Limb (tissue), 2 donors: Measurements from ENCODE around the gene RAP1GDS1.
"Not testable (repeated sequence)": the region's sequence is repeated elsewhere in the genome, so short reads cannot be mapped to it uniquely, and the experiment has no call there.

Source experiments
- DNase-seq, 2 donors: peaks; one replicate each; pipeline ENCODE4 v3.0.0-alpha.2; 2016; ENCODE audit errors: extremely low spot score in 2 of 2

Gene RAP1GDS1

DNA sequence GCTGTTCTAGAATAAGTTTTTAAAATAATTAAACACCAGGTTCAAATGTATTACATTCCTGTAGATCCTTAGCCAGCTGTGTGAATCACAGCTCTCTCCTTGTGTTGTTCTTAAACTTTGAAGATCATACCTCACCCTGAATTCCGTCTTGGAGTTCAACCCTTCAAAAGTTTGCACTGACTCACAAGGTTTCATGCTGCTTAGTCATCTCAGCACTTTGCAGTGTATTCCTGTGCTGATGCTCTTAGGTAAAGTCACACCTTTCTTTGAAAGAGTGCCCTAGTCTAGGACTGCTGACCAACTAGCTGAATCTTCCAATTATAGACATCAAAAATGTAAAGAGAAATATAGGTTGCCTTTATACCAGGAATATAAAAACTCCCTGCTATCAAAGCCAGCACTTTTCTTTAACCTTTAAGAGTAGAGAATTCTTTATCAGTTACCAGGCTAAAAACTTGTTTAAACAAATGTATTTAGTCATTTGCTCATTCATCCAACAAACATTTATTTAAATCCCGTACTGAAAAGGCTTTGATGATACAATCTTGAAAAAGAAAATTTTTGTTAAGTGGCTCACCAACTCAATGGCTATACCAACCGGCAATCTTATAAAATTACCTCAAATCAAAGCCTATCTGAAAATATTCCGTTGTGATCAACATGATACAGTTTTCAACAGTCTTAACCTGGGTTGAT, 169.7 kb downstream of the RAP1GDS1 start:
- DNase-seq, result no peak

DNA sequence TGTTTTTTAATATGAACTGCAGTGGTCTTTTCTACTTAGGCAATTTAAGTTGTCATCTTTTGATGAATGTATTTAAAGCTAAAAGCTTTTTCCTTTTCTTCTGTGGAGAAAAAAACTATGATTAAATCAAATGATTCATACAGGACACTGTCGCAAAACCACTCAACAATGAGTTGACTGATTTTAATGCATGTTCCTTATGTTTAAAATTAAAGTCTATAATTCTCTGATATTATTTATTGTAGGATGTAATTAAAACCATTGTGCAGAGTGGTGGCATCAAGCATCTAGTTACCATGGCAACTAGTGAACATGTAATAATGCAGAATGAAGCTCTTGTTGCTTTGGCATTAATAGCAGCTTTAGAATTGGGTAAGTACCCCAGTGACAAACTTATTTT, 172.5 kb downstream of the RAP1GDS1 start:
- DNase-seq, result no peak

DNA sequence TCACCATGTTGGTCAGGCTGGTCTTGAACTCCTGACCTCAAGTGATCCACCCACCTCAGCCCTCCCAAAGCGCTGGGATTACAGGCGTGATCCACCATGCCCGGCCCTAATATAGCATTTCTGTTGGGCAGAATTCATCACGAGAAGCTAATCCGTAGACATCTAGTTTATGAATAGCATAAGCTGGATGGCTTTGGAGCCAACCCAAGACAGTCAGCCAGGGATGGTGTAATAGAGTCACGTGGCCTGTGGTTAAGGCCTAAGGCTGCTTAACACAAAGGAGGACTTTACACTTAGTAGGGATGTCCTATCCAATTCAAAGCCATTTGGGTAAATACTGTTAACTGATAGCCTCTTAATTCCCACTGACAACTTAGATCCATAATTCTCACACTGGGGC, 173.6 kb downstream of the RAP1GDS1 start:
- no peak for DNase-seq

DNA sequence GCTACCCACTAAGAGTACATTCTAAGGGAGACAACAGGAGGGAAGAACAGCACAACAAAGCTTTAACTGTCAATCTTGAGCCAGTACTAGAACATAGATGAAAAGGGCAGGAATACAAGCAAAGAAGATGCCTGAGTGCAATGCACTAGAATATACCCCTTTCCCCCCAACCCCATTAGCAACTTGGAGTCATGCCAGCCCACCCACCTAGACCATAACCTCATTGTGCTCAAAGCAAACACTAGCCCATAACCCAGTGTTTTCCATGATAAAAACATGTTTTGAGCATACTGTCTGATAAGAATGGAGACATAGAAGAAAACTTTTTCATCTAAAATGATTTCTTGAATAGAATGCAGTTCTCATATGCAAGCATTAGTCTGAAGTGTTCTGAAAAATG, 183.2 kb downstream of the RAP1GDS1 start:
- no peak for DNase-seq

DNA sequence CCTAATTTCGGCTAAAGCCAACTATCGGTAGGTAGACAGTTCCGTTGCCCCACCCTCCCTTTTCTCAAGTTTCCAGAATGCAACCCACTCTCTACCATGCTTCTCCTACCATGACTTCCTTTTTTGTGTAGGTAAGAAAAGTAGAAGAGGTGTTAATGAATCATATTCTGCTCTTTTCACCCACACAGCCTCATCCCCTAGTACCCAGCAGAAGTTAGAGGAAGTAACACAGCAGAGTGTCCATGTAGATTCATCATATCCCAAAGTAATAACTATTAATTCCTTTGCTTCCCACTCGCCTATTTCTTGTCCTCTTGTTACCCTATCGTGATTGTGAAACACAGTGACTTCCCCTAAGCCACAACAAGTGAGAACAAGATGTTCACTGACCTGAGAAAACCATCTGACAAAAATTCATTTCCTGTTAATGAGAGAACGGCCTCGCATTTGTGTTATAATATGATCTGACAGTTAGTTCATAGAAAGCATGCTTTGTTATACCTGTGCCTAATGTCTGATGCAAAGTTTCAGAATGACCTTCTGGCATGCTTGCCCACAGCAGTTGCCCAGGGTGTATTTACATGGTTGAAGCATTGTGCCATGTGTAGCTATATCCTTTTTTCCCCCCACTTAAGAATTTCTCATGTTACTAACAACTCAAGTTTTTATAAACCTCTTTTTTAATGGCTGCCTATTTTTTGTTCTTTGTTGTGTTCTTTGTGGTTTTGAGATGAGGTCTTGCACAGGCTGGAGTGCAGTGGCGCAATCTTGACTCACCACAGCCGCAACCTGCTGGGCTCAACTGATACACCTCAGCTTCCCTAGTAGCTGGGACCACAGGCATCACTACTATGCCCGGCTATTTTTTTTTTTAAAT, 185.6 kb downstream of the RAP1GDS1 start:
- DNase-seq, result no peak

DNA sequence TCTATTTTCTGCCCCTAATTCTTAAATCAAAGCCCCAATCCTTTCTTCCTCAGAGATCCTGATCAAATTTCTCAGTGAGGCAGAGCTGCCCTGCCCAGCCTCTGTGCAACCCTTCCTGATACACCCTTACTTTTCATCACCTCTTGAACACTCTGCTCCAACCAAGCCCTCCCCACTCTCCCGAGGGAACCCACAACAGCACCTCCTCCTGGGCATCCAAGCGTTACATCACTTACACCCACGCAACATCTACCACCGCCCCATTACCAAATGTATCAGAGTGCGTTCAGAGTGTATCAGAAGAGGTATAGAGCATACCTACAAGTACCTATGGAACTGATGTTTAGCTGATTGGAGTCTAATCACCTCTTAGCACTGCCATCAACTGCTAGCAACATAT, 186.5 kb downstream of the RAP1GDS1 start:
- no peak for DNase-seq

DNA sequence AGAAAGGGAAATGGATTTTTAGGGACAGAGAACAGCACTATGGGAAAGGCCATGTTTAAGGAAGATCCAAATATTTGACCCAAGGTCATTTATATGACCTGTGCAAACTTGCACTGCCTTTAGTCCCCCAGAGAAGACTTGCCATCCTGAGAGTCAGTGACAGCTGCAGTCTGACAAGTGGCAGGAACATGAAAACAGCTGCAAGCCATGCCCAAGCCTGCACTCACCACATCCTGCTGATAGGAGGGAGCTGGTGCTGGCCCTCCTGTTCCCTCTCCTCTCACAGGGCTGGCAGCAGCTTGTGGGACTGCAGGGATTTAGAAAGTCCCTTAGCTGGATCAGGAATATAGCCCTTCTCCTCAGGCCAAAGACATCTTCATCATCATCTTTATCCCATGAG, 187.7 kb downstream of the RAP1GDS1 start:
- DNase-seq, result peak; percentile 38 to 45

DNA sequence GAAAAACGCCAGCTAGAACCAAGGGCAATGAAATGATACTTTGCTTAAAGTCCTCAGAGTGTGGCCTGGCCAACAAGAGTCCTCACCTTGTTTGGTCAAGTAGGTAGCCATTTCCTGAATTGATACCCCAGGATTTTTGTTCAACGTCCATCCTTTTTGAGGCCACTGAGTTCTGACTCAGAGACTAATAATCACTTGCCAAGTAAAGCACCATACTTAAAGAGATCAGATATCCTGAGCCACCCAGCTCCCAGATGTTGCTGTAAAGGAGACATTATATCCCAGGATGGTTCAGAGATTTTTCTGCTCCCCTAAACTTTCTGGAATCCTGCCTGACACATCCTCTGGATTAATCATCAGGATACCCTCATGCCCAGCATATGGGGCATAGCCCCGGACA, 190.9 kb downstream of the RAP1GDS1 start:
- DNase-seq, result no peak

DNA sequence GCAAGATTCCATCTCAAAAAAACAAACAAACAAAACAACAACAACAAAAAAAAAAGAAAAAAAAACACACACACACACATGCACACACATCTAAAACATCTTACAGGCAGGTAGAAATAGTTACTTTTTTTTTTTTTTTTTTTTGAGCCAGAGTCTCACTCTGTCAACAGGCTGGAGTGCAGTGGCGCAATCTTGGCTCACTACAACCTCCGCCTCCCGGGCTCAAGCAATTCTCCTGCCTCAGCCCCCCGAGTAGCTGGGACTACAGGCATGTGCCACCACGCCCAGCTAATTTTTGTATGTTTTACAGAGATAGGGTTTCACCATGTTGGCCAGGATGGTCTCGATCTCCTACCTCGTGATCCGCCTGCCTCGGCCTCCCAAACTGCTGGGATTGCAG, 196.2 kb downstream of the RAP1GDS1 start:
- not testable (repeated sequence) for DNase-seq

DNA sequence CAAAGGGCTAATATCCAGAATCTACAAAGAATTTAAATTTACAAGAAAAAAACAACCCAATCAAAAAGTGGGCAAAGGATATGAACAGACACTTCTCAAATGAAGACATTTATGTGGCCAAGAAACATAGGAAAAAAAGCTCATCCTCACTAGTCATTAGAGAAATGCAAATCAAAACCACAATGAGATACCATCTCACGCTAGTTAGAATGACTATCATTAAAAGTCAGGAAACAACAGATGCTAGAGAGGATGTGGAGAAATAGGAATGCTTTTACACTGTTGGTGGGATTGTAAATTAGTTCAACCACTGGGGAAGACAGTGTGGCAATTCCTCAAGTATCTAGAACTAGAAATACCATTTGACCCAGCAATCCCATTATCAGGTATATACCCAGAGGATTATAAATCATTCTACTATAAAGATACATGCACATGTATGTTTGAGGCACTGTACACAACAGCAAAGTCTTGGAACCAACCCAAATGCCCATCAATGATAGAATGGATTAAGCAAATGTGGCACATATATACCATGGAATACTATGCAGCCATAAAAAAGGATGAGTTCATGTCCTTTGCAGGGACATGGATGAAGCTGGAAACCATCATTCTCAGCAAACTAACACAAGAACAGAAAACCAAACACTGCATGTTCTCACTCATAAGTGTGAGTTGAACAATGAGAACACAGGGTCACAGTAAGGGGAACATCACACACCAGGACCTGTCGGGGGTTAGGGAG, 200.1 kb downstream of the RAP1GDS1 start:
- DNase-seq, result not testable (repeated sequence)

DNA sequence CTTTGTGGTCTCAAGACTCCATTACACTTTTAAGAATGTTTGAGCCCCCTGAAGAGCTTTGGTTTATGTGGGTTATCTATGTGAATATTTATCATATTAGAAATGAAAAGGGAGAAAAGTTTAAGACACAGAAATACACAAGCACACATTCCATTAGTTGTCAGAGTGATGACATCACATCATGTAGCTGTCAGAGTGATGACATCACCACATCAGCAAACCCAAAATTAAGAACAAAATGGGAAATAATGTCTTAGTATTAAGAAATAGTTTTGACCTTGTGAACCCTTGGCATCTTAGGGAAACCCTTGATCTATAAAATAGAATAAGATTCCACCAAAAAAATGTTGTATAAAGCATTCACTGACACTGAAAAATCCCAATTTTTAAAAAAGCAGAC, 201.3 kb downstream of the RAP1GDS1 start:
- no peak for DNase-seq

DNA sequence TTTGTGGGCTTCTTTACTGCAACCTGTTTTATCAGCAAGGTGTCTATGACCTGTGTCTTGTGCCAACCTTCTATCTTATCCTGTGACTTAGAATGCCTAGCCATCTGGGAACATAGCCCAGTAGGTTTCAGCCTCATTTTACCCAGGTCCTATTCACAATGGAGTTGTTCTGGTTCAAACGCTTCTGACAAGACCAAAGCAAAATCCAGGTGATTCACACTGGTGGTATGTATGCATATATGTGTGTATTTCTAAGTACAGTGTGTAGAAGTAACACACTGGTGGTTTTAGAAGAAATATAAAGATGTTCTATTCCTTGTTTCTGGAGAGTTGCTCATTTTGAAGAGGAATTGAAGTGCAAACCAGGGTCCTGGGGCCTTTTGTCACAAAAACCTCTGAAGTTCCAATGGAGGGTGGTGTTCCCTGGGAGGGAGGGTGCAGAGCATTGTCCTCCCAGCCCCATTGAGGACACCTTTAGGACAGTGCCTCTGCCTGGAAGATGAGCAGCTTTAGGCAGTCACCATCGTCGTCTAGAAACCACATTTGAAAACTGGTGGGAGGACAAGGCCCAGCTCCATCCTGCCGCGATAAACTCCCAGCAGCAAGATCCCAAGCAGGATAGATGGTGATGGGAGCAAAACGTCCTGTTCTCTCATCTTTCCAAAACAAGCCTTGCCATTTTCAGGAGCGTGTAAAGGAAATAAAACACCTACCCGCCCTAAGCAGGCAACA, 205.8 kb downstream of the RAP1GDS1 start:
- DNase-seq, result no peak

DNA sequence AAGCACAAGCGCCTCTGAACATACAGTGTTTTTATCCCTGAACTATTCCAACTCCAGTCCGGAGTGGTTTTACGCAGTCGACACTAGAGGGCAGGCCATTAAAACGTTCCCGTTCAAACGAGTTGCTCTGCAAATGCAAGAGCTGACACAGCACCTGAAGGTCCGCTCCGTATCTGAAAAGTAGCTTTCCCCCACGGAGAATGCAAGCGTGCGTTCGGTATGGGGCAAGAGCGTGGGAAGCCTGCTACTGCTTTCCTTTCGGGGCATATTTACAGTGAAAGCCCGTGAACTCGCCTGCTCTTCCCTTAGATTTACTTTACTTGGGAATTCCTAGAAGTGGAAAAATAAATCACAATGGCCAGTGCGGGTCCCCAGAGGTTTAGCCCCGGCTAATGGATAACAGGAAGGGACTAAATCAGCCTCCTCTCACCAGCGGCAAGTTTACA, 206.5 kb downstream of the RAP1GDS1 start:
- DNase-seq, result peak; percentile 71 to 84

DNA sequence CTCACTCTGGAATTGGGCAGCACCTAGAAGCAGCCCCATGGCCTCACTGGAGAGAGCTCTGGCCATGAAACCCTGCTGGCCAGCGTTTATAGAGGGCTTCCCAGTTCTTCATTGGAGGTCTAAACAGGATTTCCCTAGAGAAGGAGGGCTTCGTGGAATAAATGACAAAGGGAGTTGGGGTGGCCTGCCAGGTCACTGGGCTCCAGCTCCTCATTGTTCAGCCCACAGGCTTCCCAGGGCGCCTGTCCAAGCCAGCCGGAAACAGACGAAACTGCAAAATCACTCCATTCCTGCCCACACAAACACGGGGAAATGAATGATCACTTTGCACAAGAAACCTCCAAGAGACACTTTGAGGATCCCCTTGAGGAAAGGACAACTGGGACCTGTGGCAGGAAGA, 207.5 kb downstream of the RAP1GDS1 start:
- peak in 1 of 2 donors; percentile 15 for DNase-seq

DNA sequence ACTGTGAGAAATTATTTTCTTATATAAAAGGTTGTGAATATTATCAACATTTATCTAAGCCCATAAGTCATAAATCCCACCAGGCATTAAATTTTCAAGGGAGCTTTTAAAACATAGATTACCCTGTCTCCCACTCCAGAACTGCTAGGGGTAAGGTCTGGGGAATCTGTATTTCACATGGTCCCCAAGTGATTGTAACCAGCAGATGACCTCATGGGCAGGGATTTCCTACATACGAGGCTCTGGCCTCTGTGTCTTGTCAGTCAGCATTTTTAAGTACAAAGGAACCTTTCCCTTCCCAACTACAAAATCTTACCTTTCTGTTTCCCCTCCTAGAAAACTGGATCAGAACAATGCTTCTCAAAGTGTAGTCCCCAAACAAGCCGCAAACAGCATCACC, 208.6 kb downstream of the RAP1GDS1 start:
- DNase-seq, result no peak

DNA sequence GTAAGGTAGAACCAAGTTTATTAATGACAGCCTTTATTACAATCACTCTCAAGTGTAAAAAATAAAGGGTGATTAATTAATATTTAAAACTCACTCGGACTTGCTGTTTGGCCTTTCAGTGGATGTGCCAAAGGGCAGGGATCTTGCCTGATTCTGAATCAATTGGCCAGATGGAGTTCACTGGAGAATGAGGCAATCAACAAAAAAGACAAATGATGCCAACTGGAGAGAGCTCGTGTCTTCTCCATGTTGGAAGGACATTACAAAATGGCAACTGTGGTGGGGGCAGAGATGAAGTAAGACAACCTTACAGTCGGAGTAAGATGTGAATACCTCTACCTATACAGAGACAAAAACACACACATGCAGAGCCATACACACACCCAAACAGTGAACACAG, 209.2 kb downstream of the RAP1GDS1 start:
- no peak for DNase-seq

DNA sequence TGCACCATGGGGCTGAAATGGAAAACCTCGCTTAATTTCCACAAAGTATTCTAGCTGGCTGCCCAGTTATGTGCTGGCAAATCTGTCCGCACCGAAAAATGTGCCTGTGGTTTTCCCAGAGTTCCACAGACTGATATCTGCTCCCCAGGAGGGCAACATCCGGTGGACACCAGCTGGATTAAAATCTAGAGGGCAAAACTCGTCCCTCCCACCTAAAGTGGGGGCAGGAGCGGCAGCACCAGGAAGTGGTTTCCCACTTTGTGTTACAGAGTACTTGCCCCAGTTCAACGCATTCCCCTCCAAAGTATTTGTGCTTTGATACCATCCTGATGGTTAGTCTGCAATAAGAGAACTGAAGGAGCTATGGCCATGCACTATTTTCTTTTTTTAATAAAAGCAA, 209.6 kb downstream of the RAP1GDS1 start:
- no peak for DNase-seq

DNA sequence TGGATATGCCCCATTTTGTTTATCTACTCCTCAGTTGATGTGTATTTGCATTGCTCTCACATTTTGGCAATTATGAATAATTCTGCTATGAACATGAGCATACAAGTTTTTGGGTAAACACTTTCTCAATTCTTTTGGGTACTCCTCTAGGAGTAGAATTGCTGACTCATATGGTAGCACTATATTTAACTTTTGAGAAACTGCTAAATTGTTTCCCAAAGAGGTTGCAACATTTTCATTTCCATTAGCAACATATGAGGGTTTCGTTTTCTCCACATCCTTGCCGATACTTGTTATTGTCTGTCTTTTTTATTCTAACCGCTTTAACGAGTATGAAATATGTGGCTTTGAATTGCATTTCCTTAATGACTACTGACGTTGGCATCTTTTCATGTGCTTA, 211.9 kb downstream of the RAP1GDS1 start:
- DNase-seq, result no peak

DNA sequence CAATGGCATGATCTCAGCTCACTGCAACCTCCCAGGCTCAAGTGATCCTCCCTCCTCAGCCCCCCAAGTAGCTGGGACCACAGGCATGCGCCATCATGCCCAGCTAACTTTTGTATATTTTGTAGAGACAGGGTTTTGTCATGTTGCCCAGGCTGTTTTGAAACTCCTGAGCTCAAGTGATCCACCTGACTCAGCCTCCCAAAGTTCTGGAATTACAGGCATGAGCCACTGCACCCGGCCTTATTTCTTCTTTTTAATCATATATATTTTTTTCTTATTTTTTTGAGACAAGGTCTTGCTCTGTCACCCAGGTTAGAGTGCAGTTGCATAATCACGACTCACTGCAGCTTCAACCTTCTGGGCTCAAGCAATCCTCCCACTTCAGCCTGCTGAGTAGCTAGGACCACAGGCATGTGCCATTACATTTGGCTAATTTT, 213.2 kb downstream of the RAP1GDS1 start:
- DNase-seq, result no peak

DNA sequence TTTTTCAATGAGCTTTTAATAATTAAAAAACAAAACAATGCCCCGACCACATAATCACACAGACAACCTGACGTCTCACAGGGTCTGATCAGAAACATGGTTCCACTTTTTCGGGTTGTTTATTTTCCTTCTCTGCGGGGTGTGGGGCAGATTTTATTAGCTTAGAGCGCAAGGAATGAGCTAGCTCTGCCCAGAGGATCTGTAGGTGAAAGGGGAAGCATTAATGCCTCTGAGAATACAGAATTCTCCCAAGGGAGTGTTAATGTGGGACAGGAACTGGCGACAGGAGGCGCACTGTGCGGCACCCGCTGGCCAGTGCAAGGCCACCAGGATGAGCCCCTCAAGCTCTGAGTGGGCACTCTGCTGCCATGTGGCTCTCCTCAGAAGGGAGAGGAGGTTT, 215.7 kb downstream of the RAP1GDS1 start:
- no peak for DNase-seq

DNA sequence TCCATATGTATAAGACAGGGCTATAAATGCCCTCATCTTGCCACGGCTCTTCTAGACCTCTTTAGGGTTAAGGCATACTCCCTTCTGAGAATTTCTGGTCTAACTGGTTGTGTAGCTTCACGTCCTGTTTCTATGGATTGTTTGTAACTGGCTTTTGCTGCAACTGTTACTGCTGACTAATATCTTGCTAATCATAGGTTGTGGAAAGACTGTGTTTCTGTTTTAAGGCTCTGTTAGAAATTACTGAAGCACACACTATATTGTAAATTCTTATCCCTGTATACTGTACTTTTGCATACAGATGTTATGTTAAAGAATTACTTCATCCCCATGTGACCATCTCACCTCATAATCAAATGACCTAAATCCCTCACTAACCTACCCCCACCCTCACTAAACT, 218.4 kb downstream of the RAP1GDS1 start:
- not testable (repeated sequence) for DNase-seq
